Mesenchymal stem cell (in vitro differentiated cells and primary cell): Measurements from ENCODE around the gene GTF2H4.
"Not testable (repeated sequence)": the region's sequence is repeated elsewhere in the genome, so short reads cannot be mapped to it uniquely, and the experiment has no call there.

Experiments
- DNase-seq: peaks from one replicate; pipeline ENCODE4 v3.0.0-alpha.2; 2013
- H2AFZ ChIP-seq: one replicate; pipeline ENCODE4 v1.6.1; 2013; ENCODE audit warnings: low read depth, mild to moderate bottlenecking, control low read depth, inconsistent platforms, low read length, moderate library complexity
- H2AK5ac ChIP-seq: 2 replicates; pipeline ENCODE4 v1.6.1; 2013; ENCODE audit warnings: low read length, moderate library complexity, mild to moderate bottlenecking, inconsistent platforms; ENCODE audit not compliant: severe bottlenecking
- H2BK120ac ChIP-seq: one replicate; pipeline ENCODE4 v1.6.1; 2013; ENCODE audit warnings: low read depth, mild to moderate bottlenecking, inconsistent platforms, low read length, moderate library complexity
- H2BK12ac ChIP-seq, 2 experiments: one replicate each; pipeline ENCODE4 v1.6.1; 2013; ENCODE audit warnings: inconsistent platforms in 2 of 2, low read length in 2 of 2, mild to moderate bottlenecking in 2 of 2, moderate library complexity in 2 of 2, control low read depth in 1 of 2
- H2BK15ac ChIP-seq: one replicate; pipeline ENCODE4 v1.6.1; 2013; ENCODE audit warnings: mild to moderate bottlenecking, low read depth, inconsistent platforms; ENCODE audit not compliant: poor library complexity, severe bottlenecking
- H2BK5ac ChIP-seq: 2 replicates; pipeline ENCODE4 v1.6.1; 2013; ENCODE audit warnings: low read depth, mild to moderate bottlenecking, low read length, control low read depth, inconsistent platforms; ENCODE audit not compliant: poor library complexity, severe bottlenecking
- H3K14ac ChIP-seq, 2 experiments: one replicate each; pipeline ENCODE4 v1.6.1; 2013; ENCODE audit warnings: inconsistent platforms in 2 of 2, low read length in 2 of 2, control low read depth in 1 of 2, mild to moderate bottlenecking in 1 of 2, moderate library complexity in 1 of 2
- H3K18ac ChIP-seq, 2 experiments: one replicate each; pipeline ENCODE4 v1.6.1; 2013; ENCODE audit warnings: inconsistent platforms in 2 of 2, low read length in 2 of 2, control low read depth in 1 of 2, low read depth in 1 of 2, mild to moderate bottlenecking in 1 of 2
- H3K23ac ChIP-seq, 2 experiments: one replicate each; pipeline ENCODE4 v1.6.1; 2013; ENCODE audit warnings: inconsistent platforms in 2 of 2, low read length in 2 of 2, mild to moderate bottlenecking in 2 of 2, moderate library complexity in 2 of 2, control low read depth in 1 of 2
- H3K27ac ChIP-seq: 2 replicates; pipeline ENCODE4 v1.5.1; 2013; ENCODE audit warnings: mild to moderate bottlenecking, moderate library complexity, low read length, control low read depth, inconsistent platforms; ENCODE audit not compliant: poor library complexity, severe bottlenecking
- H3K27me3 ChIP-seq, 2 experiments: 2 replicates each; pipeline versions ENCODE4 v1.6.1 to v1.7.0; 2013; ENCODE audit warnings: low read length in 2 of 2, mild to moderate bottlenecking in 2 of 2, moderate library complexity in 2 of 2, control low read depth in 1 of 2, inconsistent platforms in 1 of 2; ENCODE audit not compliant: control insufficient read depth in 1 of 2, insufficient read depth in 1 of 2
- H3K36me3 ChIP-seq, 2 experiments: 2 replicates each; pipeline versions ENCODE4 v1.6.1 to v1.7.0; 2013; ENCODE audit warnings: low read length in 2 of 2, control low read depth in 1 of 2, inconsistent platforms in 1 of 2, low read depth in 1 of 2, mild to moderate bottlenecking in 1 of 2; ENCODE audit not compliant: insufficient read depth in 2 of 2, control insufficient read depth in 1 of 2
- H3K4ac ChIP-seq, 2 experiments: one replicate each; pipeline ENCODE4 v1.6.1; 2013; ENCODE audit warnings: inconsistent platforms in 2 of 2, low read length in 2 of 2, mild to moderate bottlenecking in 2 of 2, moderate library complexity in 2 of 2, control low read depth in 1 of 2, low read depth in 1 of 2
- H3K4me1 ChIP-seq: 2 replicates; pipeline ENCODE4 v1.6.1; 2013; ENCODE audit warnings: low read depth, low read length, control low read depth; ENCODE audit not compliant: control insufficient read depth, insufficient read depth
- H3K4me2 ChIP-seq: 2 replicates; pipeline ENCODE4 v1.6.1; 2013; ENCODE audit warnings: low read length, mild to moderate bottlenecking, inconsistent platforms; ENCODE audit not compliant: poor library complexity, severe bottlenecking
- H3K4me3 ChIP-seq, 2 experiments: 2 replicates each; pipeline versions ENCODE4 v1.5.1 to v1.7.0; 2013; ENCODE audit warnings: low read length in 2 of 2, mild to moderate bottlenecking in 2 of 2, control low read depth in 1 of 2, low read depth in 1 of 2; ENCODE audit not compliant: insufficient read depth in 1 of 2
- H3K79me1 ChIP-seq: replicated peaks from 2 replicates; pipeline ENCODE4 v1.6.1; 2013; ENCODE audit warnings: mild to moderate bottlenecking, control low read depth, low read length, inconsistent platforms; ENCODE audit not compliant: poor library complexity, severe bottlenecking
- H3K9ac ChIP-seq: 2 replicates; pipeline ENCODE4 v1.7.0; 2013; ENCODE audit warnings: mild to moderate bottlenecking, low read length, moderate library complexity
- H3K9me3 ChIP-seq: 2 replicates; pipeline ENCODE4 v1.7.0; 2013; ENCODE audit warnings: mild to moderate bottlenecking, low read length; ENCODE audit not compliant: control insufficient read depth
- H4K8ac ChIP-seq: one replicate; pipeline ENCODE4 v1.6.1; 2013; ENCODE audit warnings: inconsistent platforms, mild to moderate bottlenecking, low read length, moderate library complexity
- H4K91ac ChIP-seq: one replicate; pipeline ENCODE4 v1.6.1; 2013; ENCODE audit warnings: mild to moderate bottlenecking, low read length, inconsistent platforms
- WGBS: methylation state at CpG from one replicate; pipeline ENCODE4 v1.1.7; 2013; ENCODE audit warnings: mixed read lengths; 5-methylcytosine and 5-hydroxymethylcytosine counted together

Gene GTF2H4

DNA sequence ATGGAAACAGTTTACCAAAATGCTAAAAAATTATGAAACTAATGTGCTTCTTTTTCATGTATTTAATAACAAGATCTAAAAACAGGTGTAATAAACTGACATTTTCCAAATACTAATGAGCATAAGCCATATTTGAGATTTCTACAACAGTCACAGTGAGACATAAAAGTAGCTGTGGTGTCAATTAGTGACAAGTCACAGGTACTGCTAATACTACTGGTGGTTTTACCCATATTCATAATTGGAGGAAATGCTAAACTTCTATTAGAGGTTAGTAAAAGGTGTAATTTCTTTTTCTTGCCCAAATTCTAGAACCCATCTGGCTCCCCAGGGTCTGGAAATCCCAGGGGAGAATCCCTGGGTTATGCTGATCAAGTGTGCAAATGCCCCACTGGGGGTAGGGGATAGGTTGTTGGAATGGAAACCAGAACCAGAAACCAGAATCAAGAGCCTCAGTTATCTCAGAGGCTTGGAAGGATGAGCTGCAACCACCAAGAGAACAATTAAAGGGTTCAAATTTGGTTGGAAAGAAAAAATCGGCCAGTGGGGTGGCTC, 7.1 kb upstream of the GTF2H4 start:
- no peak for DNase-seq
- H3K4me1 ChIP-seq: no peaks in the 10 kb centered on the region
- H3K79me1 ChIP-seq: peaks cover 9% of the 10 kb centered on the region
- no peaks in the 10 kb centered on the region for H3K27me3 ChIP-seq
- H2AFZ ChIP-seq: no peak overlapping the region
- H2BK120ac ChIP-seq: no peak overlapping the region
- H3K18ac ChIP-seq: no peak overlapping the region
- H4K91ac ChIP-seq: no peak overlapping the region
- H3K14ac ChIP-seq: no peak overlapping the region
- WGBS: 60% methylated on average over 1 of the region's 1 CpG
- no peak overlapping the region for H3K9ac ChIP-seq
- H3K36me3 ChIP-seq: peaks cover 29 to 44% of the 10 kb centered on the region in 2 experiments
- H3K23ac ChIP-seq: no peak overlapping the region
- no peak overlapping the region for H2BK15ac ChIP-seq
- H3K9me3 ChIP-seq: no peaks in the 10 kb centered on the region
- no peak overlapping the region for H3K4me3 ChIP-seq
- no peak overlapping the region for H2BK12ac ChIP-seq
- no peak overlapping the region for H3K4ac ChIP-seq
- H3K4me2 ChIP-seq: no peak overlapping the region
- no peak overlapping the region for H3K27ac ChIP-seq
- H2AK5ac ChIP-seq: no peak overlapping the region
- no peak overlapping the region for H4K8ac ChIP-seq
- no peak overlapping the region for H2BK5ac ChIP-seq

DNA sequence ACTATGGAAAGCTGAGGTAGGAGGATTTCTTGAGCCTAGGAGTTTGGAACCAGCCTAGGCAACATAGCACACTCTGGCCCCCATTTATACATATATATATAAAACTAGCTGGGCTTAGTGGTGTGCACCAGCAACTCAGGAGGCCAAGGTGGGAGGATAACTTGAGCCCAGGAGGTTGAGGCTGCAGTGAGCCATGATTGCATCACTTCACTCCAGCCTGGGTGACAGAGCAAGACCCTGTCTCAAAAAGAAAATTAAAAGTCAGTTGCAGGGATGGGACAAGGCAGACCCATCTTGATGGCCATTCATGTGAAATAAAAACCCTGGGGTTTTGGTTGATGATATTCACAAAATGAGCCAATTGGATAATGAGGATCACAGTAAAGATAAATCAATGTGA, 6.6 kb upstream of the GTF2H4 start:
- Histone ChIP-seq H3K18ac (no peak overlapping the region), H3K4me3 (no peak overlapping the region), H3K79me1 (peaks cover 5% of the 10 kb centered on the region), H2BK120ac (no peak overlapping the region), H4K8ac (no peak overlapping the region), H3K23ac (no peak overlapping the region), H3K9ac (no peak overlapping the region), H3K27me3 (no peaks in the 10 kb centered on the region), H3K27ac (no peak overlapping the region), H3K4ac (no peak overlapping the region), H2AFZ (no peak overlapping the region), H3K4me1 (no peaks in the 10 kb centered on the region), H3K36me3 (peaks cover 29 to 39% of the 10 kb centered on the region in 2 experiments), H3K4me2 (no peak overlapping the region), H3K9me3 (no peaks in the 10 kb centered on the region), H2BK5ac (no peak overlapping the region), H2BK15ac (no peak overlapping the region), H4K91ac (no peak overlapping the region), H2BK12ac (no peak overlapping the region), H3K14ac (no peak overlapping the region), H2AK5ac (no peak overlapping the region)
- DNase-seq: no peak

DNA sequence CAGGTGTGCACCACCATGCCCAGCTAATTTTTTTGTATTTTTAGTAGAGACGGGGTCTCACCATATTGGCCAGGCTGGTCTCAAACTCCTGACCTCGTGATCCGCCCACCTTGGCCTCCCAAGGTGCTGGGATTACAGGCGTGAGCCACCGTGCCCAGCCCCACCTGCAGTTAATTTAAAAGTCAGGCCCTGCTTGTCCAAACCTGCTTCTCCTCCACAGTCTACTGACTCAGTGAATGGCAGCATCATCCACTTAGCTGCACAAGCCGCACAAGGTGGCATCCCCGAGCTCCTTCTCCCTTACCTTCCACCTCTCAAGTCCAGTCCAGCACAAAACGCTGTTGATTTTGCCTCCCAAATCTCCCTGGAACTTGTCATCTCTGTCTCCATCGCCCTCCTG, 5.8 kb upstream of the GTF2H4 start:
- not testable (repeated sequence) for H2BK12ac ChIP-seq, H3K27ac ChIP-seq
- WGBS: 88% methylated on average over 9 of the region's 9 CpGs

DNA sequence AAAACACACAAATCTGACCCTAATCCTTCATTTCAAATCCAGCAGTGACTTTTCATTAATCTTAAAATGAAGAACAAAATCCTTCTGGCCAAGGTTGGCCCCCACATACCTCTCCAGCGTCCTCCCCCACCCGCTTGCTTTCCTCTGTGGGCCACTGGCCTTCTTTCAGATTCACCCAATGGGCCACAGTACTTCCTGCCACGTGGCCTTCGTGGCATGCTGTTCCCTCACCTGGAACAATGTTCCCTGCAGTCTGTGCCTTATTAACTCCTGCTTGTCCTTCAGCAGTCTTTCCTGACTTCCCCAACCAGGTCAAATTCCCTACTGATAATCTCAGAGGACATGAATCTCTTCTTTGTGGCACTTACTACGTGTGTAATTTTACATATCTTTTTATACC, 5.3 kb upstream of the GTF2H4 start:
- no peak overlapping the region for H3K9ac ChIP-seq
- H4K8ac ChIP-seq: no peak overlapping the region
- no peaks in the 10 kb centered on the region for H3K79me1 ChIP-seq
- DNase-seq: no peak
- no peaks in the 10 kb centered on the region for H3K27me3 ChIP-seq
- H2BK5ac ChIP-seq: no peak overlapping the region
- H3K27ac ChIP-seq: no peak overlapping the region
- H2AK5ac ChIP-seq: no peak overlapping the region
- H2AFZ ChIP-seq: no peak overlapping the region
- no peak overlapping the region for H4K91ac ChIP-seq
- peaks cover 20 to 27% of the 10 kb centered on the region in 2 experiments for H3K36me3 ChIP-seq
- no peak overlapping the region for H2BK15ac ChIP-seq
- no peak overlapping the region for H3K4me3 ChIP-seq
- H3K23ac ChIP-seq: no peak overlapping the region
- H3K4ac ChIP-seq: no peak overlapping the region
- no peak overlapping the region for H3K18ac ChIP-seq
- peaks cover 3% of the 10 kb centered on the region for H3K4me1 ChIP-seq
- H3K4me2 ChIP-seq: no peak overlapping the region
- 53% methylated on average over 5 of the region's 5 CpGs for WGBS
- H3K14ac ChIP-seq: no peak overlapping the region
- H2BK12ac ChIP-seq: no peak overlapping the region
- no peaks in the 10 kb centered on the region for H3K9me3 ChIP-seq
- no peak overlapping the region for H2BK120ac ChIP-seq

More for the DNA sequence above, 5.8 kb upstream of the GTF2H4 start:
- H3K27me3 ChIP-seq, H3K4me2 ChIP-seq, H3K9me3 ChIP-seq, H3K9ac ChIP-seq, DNase-seq, H3K4me3 ChIP-seq, H3K18ac ChIP-seq, H4K8ac ChIP-seq, H3K23ac ChIP-seq, H2BK5ac ChIP-seq, H3K4me1 ChIP-seq, H3K4ac ChIP-seq, H3K79me1 ChIP-seq, H4K91ac ChIP-seq, H2BK15ac ChIP-seq, H2AK5ac ChIP-seq, H2BK120ac ChIP-seq, H3K14ac ChIP-seq, H2AFZ ChIP-seq: not testable (repeated sequence)
- H3K36me3 ChIP-seq: peaks cover 25 to 32% of the 10 kb centered on the region in 2 experiments
